ENCODE results near the gene IKZF4.

DNA sequence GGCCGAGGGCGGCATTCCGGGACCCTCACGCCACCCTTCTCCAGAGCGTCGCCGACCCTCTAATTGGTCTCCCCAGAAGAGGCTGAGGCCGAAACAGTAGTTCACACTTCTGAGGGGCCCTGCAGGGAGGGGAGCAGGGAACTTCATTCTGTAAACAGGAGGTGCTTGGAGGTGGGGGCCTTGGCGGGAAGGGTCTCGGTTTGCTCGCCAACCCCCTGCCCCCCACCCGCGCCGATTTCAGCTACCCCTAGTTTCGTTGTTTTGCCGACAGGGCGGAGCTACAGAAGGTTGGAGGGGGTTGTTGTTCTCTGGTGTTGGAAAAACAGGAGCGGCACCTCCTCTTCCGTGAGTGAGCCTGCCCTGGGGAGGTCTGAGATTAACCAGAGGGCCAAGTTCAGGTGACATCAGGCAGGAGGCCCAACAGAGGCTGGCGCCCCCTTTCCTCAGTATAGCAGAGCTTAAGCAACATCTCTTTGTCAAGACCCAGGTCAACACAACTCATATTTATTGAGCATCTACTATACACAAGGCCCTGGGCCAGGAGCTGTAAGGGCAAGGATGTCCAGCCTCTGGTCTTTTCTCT lies 59.8 kb downstream of the IKZF4 start:
- no peak for TF ChIP-seq EZH2 (IDR thresholded peaks at IDR 0.05; ENCODE audit: borderline replicate concordance, low read length)
- TF ChIP-seq CTCF (IDR thresholded peaks at IDR 0.05; ENCODE audit: low read length): peak; percentile 37
